Mesothelial cell of epicardium (in vitro differentiated cells): ENCODE measurements around the gene PRKN. TPM values are rescaled to one million over a fixed set of nuclear protein-coding genes. Genes with fewer than 3 reads are reported as not detected.

Source experiments
- DNase-seq, 2 experiments: peaks; one replicate each; pipeline ENCODE4 v3.0.0; 2021; ENCODE audit warnings: low spot score in 2 of 2; ENCODE audit not compliant: unreplicated experiment in 2 of 2
- H3K27ac Mint-ChIP-seq: 2 replicates; pipeline ENCODE4 v1.8.0; 2021; ENCODE audit warnings: mixed read lengths
- H3K27me3 Mint-ChIP-seq: 2 replicates; pipeline ENCODE4 v1.8.0; 2021; ENCODE audit warnings: low read depth, mixed read lengths
- H3K36me3 Mint-ChIP-seq: 2 replicates; pipeline ENCODE4 v1.8.0; 2021; ENCODE audit warnings: mixed read lengths
- H3K4me1 Mint-ChIP-seq: 2 replicates; pipeline ENCODE4 v1.8.0; 2021; ENCODE audit warnings: mixed read lengths
- H3K4me3 Mint-ChIP-seq: 2 replicates; pipeline ENCODE4 v1.8.0; 2021; ENCODE audit warnings: mild to moderate bottlenecking, moderate library complexity, mixed read lengths
- H3K9me3 Mint-ChIP-seq: 2 replicates; pipeline ENCODE4 v1.8.0; 2021; ENCODE audit warnings: mixed read lengths
- CTCF ChIP-seq: fragments of 200-600 bp; sonication (generic); IDR thresholded peaks from one replicate; pipeline ENCODE4 v1.5.0; 2021; ENCODE audit warnings: antibody characterized with exemption; ENCODE audit not compliant: unreplicated experiment
- total RNA-seq: library from RNA; stranded (reverse); gene quantifications from 3 replicates; pipeline ENCODE4 v1.2.1, GENCODE V29; 2021

The PRKN gene
- total RNA-seq, 1 donor from 2014 or later = 7.6 TPM

GRCh38 chr6:162463576-162463975, 264.0 kb downstream of the PRKN start:
- peaks cover 3% of the 10 kb centered on the region for H3K4me1 Mint-ChIP-seq

GRCh38 chr6:162459985-162460384, 267.6 kb downstream of the PRKN start:
- Mint-ChIP-seq H3K27ac (no peak overlapping the region), H3K4me3 (no peak overlapping the region), H3K36me3 (no peaks in the 10 kb centered on the region), H3K9me3 (no peaks in the 10 kb centered on the region), H3K4me1 (no peaks in the 10 kb centered on the region), H3K27me3 (no peaks in the 10 kb centered on the region)
- no peak for TF ChIP-seq CTCF
- no peak for DNase-seq

More at GRCh38 chr6:162463576-162463975, 264.0 kb downstream of the PRKN start:
- Mint-ChIP-seq H3K4me3 (no peak overlapping the region), H3K27ac (no peak overlapping the region), H3K9me3 (peaks cover 9% of the 10 kb centered on the region), H3K36me3 (no peaks in the 10 kb centered on the region), H3K27me3 (no peaks in the 10 kb centered on the region)
- no peak for DNase-seq
- no peak for TF ChIP-seq CTCF

GRCh38 chr6:162450358-162450757, 277.2 kb downstream of the PRKN start:
- Mint-ChIP-seq H3K36me3 (no peaks in the 10 kb centered on the region), H3K4me3 (no peak overlapping the region), H3K27ac (no peak overlapping the region), H3K27me3 (no peaks in the 10 kb centered on the region), H3K4me1 (no peaks in the 10 kb centered on the region), H3K9me3 (no peaks in the 10 kb centered on the region)
- no peak for TF ChIP-seq CTCF
- no peak for DNase-seq

GRCh38 chr6:162448294-162448693, 279.3 kb downstream of the PRKN start:
- H3K36me3 Mint-ChIP-seq = no peaks in the 10 kb centered on the region
- H3K27ac Mint-ChIP-seq = no peak overlapping the region
- no peaks in the 10 kb centered on the region for H3K4me1 Mint-ChIP-seq
- H3K4me3 Mint-ChIP-seq = no peak overlapping the region
- DNase-seq = no peak
- H3K27me3 Mint-ChIP-seq = peaks cover 3% of the 10 kb centered on the region
- no peak for TF ChIP-seq CTCF
- H3K9me3 Mint-ChIP-seq = no peaks in the 10 kb centered on the region

- DNase-seq = no peak
- peaks cover 17% of the 10 kb centered on the region for H3K9me3 Mint-ChIP-seq
- no peak overlapping the region for H3K27ac Mint-ChIP-seq
- H3K27me3 Mint-ChIP-seq = peaks cover 3% of the 10 kb centered on the region
- no peak for TF ChIP-seq CTCF
- H3K4me3 Mint-ChIP-seq = no peak overlapping the region
- H3K36me3 Mint-ChIP-seq = no peaks in the 10 kb centered on the region
- H3K4me1 Mint-ChIP-seq = no peaks in the 10 kb centered on the region
These were observed 284.5 kb downstream of the PRKN start for GRCh38 chr6:162443101-162443500.

GRCh38 chr6:162442687-162443086, 284.9 kb downstream of the PRKN start:
- Mint-ChIP-seq H3K4me3 (no peak overlapping the region), H3K4me1 (no peaks in the 10 kb centered on the region), H3K27ac (no peak overlapping the region), H3K36me3 (no peaks in the 10 kb centered on the region), H3K27me3 (peaks cover 3% of the 10 kb centered on the region), H3K9me3 (peaks cover 21% of the 10 kb centered on the region)
- no peak for DNase-seq
- TF ChIP-seq CTCF = no peak
